Measurements from ENCODE around the gene GALNT10. TPM values are rescaled to one million over a fixed set of nuclear protein-coding genes. Genes with fewer than 3 reads are reported as not detected.

Gene GALNT10
- total RNA-seq, 1 donor from 2014 or later: 11.5 TPM

DNA sequence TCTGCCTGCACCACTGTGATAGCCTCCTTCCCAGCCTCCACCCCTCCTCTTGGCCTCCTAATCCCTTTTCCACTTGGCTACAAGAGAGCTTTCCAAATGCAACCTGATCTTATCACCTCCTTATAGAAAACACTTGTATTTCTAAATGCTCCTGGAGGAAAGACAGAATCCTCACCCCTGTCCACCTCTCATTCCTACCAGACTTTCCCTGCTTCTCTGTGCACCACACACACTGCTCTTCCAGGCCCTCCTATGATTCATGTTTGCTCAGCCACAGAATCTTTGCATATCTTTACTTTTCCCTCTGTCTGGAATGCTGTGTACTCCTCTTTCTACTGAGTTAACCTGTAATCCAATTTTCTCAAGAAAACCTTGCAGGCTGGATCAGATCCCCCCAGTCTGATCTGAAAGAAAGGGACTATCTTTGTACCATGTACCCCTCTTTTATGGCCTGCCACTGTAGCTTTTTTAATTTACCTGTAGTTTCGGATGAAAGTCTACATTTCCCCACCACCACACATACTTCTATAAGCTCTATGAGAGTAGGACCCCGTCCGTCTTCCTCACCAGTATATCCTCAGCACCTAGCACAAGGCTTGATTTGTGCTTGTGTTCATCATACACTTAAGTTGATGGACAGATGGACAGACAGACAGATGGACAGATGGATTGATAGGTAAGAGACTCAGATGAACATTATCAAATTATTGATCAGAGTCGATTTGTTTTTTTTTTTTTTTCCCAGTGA is 95.3 kb downstream of the GALNT10 start:
- H3K36me3 ChIP-seq: no peaks in the 10 kb centered on the region
- H3K4me3 ChIP-seq: no peak overlapping the region
- intact Hi-C loops (cut with micrococcal nuclease): no loop called here
- H3K27ac ChIP-seq (replicated peaks): peak overlapping the region; percentile 61
- TF ChIP-seq, protein P1, sequence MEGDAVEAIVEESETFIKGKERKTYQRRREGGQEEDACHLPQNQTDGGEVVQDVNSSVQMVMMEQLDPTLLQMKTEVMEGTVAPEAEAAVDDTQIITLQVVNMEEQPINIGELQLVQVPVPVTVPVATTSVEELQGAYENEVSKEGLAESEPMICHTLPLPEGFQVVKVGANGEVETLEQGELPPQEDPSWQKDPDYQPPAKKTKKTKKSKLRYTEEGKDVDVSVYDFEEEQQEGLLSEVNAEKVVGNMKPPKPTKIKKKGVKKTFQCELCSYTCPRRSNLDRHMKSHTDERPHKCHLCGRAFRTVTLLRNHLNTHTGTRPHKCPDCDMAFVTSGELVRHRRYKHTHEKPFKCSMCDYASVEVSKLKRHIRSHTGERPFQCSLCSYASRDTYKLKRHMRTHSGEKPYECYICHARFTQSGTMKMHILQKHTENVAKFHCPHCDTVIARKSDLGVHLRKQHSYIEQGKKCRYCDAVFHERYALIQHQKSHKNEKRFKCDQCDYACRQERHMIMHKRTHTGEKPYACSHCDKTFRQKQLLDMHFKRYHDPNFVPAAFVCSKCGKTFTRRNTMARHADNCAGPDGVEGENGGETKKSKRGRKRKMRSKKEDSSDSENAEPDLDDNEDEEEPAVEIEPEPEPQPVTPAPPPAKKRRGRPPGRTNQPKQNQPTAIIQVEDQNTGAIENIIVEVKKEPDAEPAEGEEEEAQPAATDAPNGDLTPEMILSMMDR (IDR thresholded peaks at IDR 0.05; ENCODE audit: borderline replicate concordance): no peak
- no peaks in the 10 kb centered on the region for H3K9me3 ChIP-seq (replicated peaks)
- no peak for DNase-seq
- H3K27me3 ChIP-seq (ENCODE audit: low read depth): no peaks in the 10 kb centered on the region
- H3K4me1 ChIP-seq: peaks cover 43% of the 10 kb centered on the region

DNA sequence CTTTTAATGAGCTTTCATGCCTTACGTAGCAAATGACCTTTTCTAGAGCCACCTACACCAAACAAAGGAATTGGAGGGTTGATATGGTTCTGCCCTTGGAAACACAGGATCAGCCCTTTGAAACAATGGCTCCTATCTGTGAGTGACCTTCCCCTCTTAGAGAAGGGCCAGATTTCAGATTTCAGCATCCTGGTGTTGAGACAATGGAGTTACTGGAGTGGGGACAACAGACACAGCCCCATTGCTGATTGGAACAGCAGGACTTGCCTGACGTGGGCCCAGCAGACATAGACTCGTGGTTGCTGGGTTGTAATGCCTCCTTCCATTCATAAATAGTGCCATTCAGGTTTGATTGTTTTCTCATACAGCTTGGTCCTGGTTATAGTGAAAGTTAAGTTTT is 96.0 kb downstream of the GALNT10 start:
- Histone ChIP-seq H3K9me3 (replicated peaks) (no peaks in the 10 kb centered on the region), H3K4me3 (no peak overlapping the region), H3K36me3 (no peaks in the 10 kb centered on the region), H3K27ac (replicated peaks) (peak overlapping the region; percentile 61), H3K27me3 (ENCODE audit: low read depth) (no peaks in the 10 kb centered on the region), H3K4me1 (peaks cover 43% of the 10 kb centered on the region)
- TF ChIP-seq, protein P1 (IDR thresholded peaks at IDR 0.05; ENCODE audit: borderline replicate concordance): no peak
- DNase-seq: no peak
- intact Hi-C loops (cut with micrococcal nuclease): no loop called here

DNA sequence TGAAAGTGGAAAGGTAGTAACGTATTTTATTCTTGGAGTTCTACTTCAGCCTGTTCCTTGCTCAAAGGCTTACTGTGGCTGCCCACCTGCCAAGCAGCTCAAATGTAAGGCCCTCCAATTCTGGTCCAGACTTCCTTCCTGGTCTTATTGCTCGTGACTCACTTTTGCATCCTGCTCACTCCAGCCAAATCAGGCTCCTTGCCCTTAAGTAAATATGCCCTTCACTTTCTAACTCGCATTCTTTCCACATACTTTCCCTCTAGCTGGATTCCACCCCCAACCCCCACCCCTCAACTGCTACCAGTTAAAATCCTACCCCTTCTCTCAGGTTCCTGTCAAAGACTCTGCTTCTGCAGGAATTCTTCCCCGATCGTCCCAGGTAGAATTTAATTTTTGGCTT is 96.6 kb downstream of the GALNT10 start:
- intact Hi-C loops (cut with micrococcal nuclease): no loop called here
- Histone ChIP-seq H3K4me3 (no peak overlapping the region), H3K4me1 (peaks cover 43% of the 10 kb centered on the region), H3K36me3 (no peaks in the 10 kb centered on the region), H3K27me3 (ENCODE audit: low read depth) (no peaks in the 10 kb centered on the region), H3K27ac (replicated peaks) (peak overlapping the region; percentile 61), H3K9me3 (replicated peaks) (no peaks in the 10 kb centered on the region)
- DNase-seq: no peak
- TF ChIP-seq, protein P1 (IDR thresholded peaks at IDR 0.05; ENCODE audit: borderline replicate concordance): no peak

DNA sequence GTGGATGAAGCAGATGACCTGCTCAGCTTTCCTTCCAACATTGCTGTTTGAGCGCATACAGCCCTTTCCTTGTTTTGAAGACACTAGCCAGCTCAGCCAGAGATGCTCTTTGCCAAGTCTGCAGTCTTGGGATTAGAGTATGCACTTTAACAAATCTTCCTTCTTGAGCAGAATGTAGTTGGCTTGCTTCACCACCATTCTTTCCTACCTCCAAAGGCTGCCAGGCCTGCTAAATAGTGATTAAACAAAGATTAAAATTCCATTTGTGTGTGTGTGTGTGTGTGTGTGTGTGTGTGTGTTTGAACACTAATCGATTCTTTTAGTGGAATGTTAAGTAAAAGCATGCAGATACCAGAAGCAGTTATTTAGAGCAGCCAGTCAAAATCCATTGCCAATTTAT is 97.6 kb downstream of the GALNT10 start:
- H3K4me3 ChIP-seq: no peak overlapping the region
- DNase-seq: no peak

DNA sequence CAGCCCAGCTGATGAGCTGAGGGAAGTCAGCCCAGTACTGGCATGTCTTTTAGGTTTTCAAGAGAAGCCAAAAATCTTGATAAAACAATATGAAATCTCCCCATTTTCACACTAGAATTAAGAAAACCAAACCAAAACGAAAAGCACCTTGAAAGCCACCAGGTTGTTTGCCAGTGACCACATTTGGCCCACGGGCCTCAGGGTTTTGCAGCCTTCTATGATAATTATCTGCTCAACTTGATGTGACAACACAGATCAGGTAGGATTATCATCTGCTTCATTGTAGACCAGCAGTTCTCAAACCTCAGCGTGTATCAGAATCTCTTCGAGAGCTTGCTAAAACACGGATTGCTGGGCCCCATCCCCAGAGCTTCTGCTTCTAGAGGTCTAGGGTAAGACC is 101.4 kb downstream of the GALNT10 start:
- H3K4me3 ChIP-seq: no peak overlapping the region
- H3K27ac ChIP-seq (replicated peaks): no peak overlapping the region
- H3K9me3 ChIP-seq (replicated peaks): no peaks in the 10 kb centered on the region
- H3K4me1 ChIP-seq: peaks cover 25% of the 10 kb centered on the region
- peaks cover 18% of the 10 kb centered on the region for H3K36me3 ChIP-seq
- no peak for DNase-seq
- H3K27me3 ChIP-seq (ENCODE audit: low read depth): no peaks in the 10 kb centered on the region
- intact Hi-C loops (cut with micrococcal nuclease): no loop called here
- TF ChIP-seq, protein P1 (IDR thresholded peaks at IDR 0.05; ENCODE audit: borderline replicate concordance): no peak

More for the DNA sequence above, 97.6 kb downstream of the GALNT10 start:
- Histone ChIP-seq H3K27me3 (ENCODE audit: low read depth) (no peaks in the 10 kb centered on the region), H3K36me3 (no peaks in the 10 kb centered on the region), H3K9me3 (replicated peaks) (no peaks in the 10 kb centered on the region), H3K27ac (replicated peaks) (peak overlapping the region; percentile 54), H3K4me1 (peaks cover 45% of the 10 kb centered on the region)
- intact Hi-C loops (cut with micrococcal nuclease): no loop called here
- TF ChIP-seq, protein P1 (IDR thresholded peaks at IDR 0.05; ENCODE audit: borderline replicate concordance): no peak

Measured in left ventricle myocardium inferior (tissue), 1 donor.